Measurements from ENCODE around the gene CHSY3.

GRCh38 chr5:130067364-130067763 is 163.1 kb downstream of the CHSY3 start:
- no peak for TF ChIP-seq CTCF (IDR thresholded peaks at IDR 0.05; ENCODE audit: low read depth, low read length, poor library complexity, severe bottlenecking)
- no peak for TF ChIP-seq EZH2phosphoT487 (IDR thresholded peaks at IDR 0.05; ENCODE audit: borderline replicate concordance, low read length)
